PC-3 (cell line): ENCODE data around the gene BBS12. TPM values are rescaled to one million over a fixed set of nuclear protein-coding genes. Genes with fewer than 3 reads are reported as not detected.

Experiments used
- ATAC-seq: fragments of 200-7000 bp; cut with Tn5 transposase; 2 replicates; pipeline ENCODE4 v1.9.1; 2020; ENCODE audit warnings: mild to moderate bottlenecking, moderate library complexity
- BruUV-seq: library from RNA; stranded (reverse); fragments of 400-500 nt; replicated peaks from 2 replicates; lab custom pipeline; 2021; lab: Mats Ljungman, UMichigan
- CTCF ChIA-PET: fragments of 300-600 bp; sonication (Branson Sonifier 250); formaldehyde crosslinking; loops from one replicate; lab custom pipeline; 2022; ENCODE audit warnings: antibody characterized with exemption; lab: Charles Lee
- POLR2A ChIA-PET: fragments of 300-600 bp; sonication (Branson Sonifier 250); formaldehyde crosslinking; loops from one replicate; lab custom pipeline; 2022; ENCODE audit warnings: antibody characterized with exemption; ENCODE audit not compliant: unreplicated experiment; lab: Charles Lee
- DNase-seq: peaks from one replicate; pipeline ENCODE4 v3.0.0-alpha.2; 2015
- H2AFZ ChIP-seq: fragments of 300-600 bp; sonication (generic); 2 replicates; pipeline ENCODE4 v1.6.0; 2016; ENCODE audit warnings: antibody characterized with exemption, low read length
- H3F3A ChIP-seq: fragments of 300-600 bp; sonication (generic); one replicate; pipeline ENCODE4 v1.6.0; 2017; ENCODE audit warnings: antibody characterized with exemption, low read length, control low read depth, mild to moderate bottlenecking; ENCODE audit not compliant: unreplicated experiment
- H3K27ac ChIP-seq: fragments of 300-600 bp; sonication (generic); 2 replicates; pipeline ENCODE4 v1.5.1; 2016; ENCODE audit warnings: mild to moderate bottlenecking, low read length
- H3K27me3 ChIP-seq: fragments of 300-600 bp; sonication (generic); 2 replicates; pipeline ENCODE4 v1.6.1; 2016; ENCODE audit warnings: low read length, mixed read lengths
- H3K36me3 ChIP-seq: fragments of 300-600 bp; sonication (generic); 2 replicates; pipeline ENCODE4 v1.6.1; 2016; ENCODE audit warnings: low read depth, mixed run types, low read length, mixed read lengths
- H3K4me1 ChIP-seq: fragments of 300-600 bp; sonication (generic); 2 replicates; pipeline ENCODE4 v1.5.1; 2016; ENCODE audit warnings: low read length; ENCODE audit not compliant: insufficient read depth
- H3K4me2 ChIP-seq: fragments of 300-600 bp; sonication (generic); 2 replicates; pipeline ENCODE4 v1.6.0; 2016; ENCODE audit warnings: low read length
- H3K4me3 ChIP-seq: fragments of 300-600 bp; sonication (generic); 2 replicates; pipeline ENCODE4 v1.5.1; 2016; ENCODE audit warnings: mild to moderate bottlenecking, low read length, mixed read lengths
- H3K79me2 ChIP-seq: fragments of 300-600 bp; sonication (generic); 2 replicates; pipeline ENCODE4 v1.6.1; 2017; ENCODE audit warnings: low read length, mixed read lengths
- H3K9ac ChIP-seq: fragments of 300-600 bp; sonication (generic); 2 replicates; pipeline ENCODE4 v1.6.0; 2016; ENCODE audit warnings: mild to moderate bottlenecking, low read length
- H3K9me2 ChIP-seq: fragments of 300-600 bp; sonication (generic); replicated peaks from 2 replicates; pipeline ENCODE4 v1.6.1; 2016; ENCODE audit warnings: mixed run types, low read length, mixed read lengths
- H3K9me3 ChIP-seq: fragments of 300-600 bp; sonication (generic); 2 replicates; pipeline ENCODE4 v1.6.1; 2016; ENCODE audit warnings: low read length, mixed read lengths
- H4K20me1 ChIP-seq: fragments of 300-600 bp; sonication (generic); 2 replicates; pipeline ENCODE4 v1.6.1; 2016; ENCODE audit warnings: low read length, mixed read lengths
- CTCF ChIP-seq: fragments of 300-600 bp; sonication (generic); conservative IDR thresholded peaks from 2 replicates; pipeline ENCODE4 v1.5.1; 2017; ENCODE audit warnings: antibody characterized with exemption, low read depth, mild to moderate bottlenecking, low read length
- EZH2 ChIP-seq: fragments of 300-600 bp; sonication (generic); IDR thresholded peaks from one replicate; pipeline ENCODE4 v1.6.1; 2017; ENCODE audit warnings: antibody characterized with exemption, mild to moderate bottlenecking, low read length; ENCODE audit not compliant: unreplicated experiment
- EZH2phosphoT487 ChIP-seq: fragments of 300-600 bp; sonication (generic); IDR thresholded peaks from 2 replicates; pipeline ENCODE4 v1.6.1; 2018; ENCODE audit warnings: mild to moderate bottlenecking, antibody characterized with exemption, low read length, borderline replicate concordance
- intact Hi-C: fragments of 100-400 bp; cut with micrococcal nuclease; formaldehyde crosslinking; loops from 2 replicates; pipeline ENCODE4 v1.9.0; 2023
- total RNA-seq: library from RNA; depleted of rRNA; stranded (reverse); fragments of >200 nt; gene quantifications from 2 replicates; pipeline ENCODE4 v1.2.3, GENCODE V29; 2014

The BBS12 gene
- total RNA-seq, 1 experiment from 2014 or later = 1.7 TPM

GRCh38 chr4:122702939-122703338 is 29.6 kb upstream of the BBS12 start:
- no peak overlapping the region for H3K4me2 ChIP-seq
- H3K9me3 ChIP-seq = no peaks in the 10 kb centered on the region
- TF ChIP-seq EZH2 (no peak), CTCF (no peak), EZH2phosphoT487 (no peak)
- CTCF ChIA-PET = no interaction called here
- no peaks in the 10 kb centered on the region for H3K36me3 ChIP-seq
- BruUV-seq = no TSS peak
- no peak overlapping the region for H2AFZ ChIP-seq
- H3F3A ChIP-seq = no peaks in the 10 kb centered on the region
- intact Hi-C loops = no loop called here
- H3K27me3 ChIP-seq = no peaks in the 10 kb centered on the region
- H3K4me3 ChIP-seq = no peak overlapping the region
- no peaks in the 10 kb centered on the region for H4K20me1 ChIP-seq
- no peak overlapping the region for H3K9ac ChIP-seq
- POLR2A ChIA-PET = interaction anchor here (0.7 kb wide), 1 partner anchor 1027 kb away, joined by 3 read pairs; no protein-coding TSS in a partner anchor
- DNase-seq (peak; percentile 6), ATAC-seq (no peak)
- no peaks in the 10 kb centered on the region for H3K9me2 ChIP-seq
- no peak overlapping the region for H3K27ac ChIP-seq
- peaks cover 12% of the 10 kb centered on the region for H3K4me1 ChIP-seq
- no peaks in the 10 kb centered on the region for H3K79me2 ChIP-seq

GRCh38 chr4:122703868-122704267 is 28.6 kb upstream of the BBS12 start:
- H3K4me2 ChIP-seq = no peak overlapping the region
- DNase-seq = no peak
- intact Hi-C loops = no loop called here
- H4K20me1 ChIP-seq = no peaks in the 10 kb centered on the region
- H3K9me3 ChIP-seq = no peaks in the 10 kb centered on the region
- POLR2A ChIA-PET = interaction anchor here (0.7 kb wide), 1 partner anchor 1026 kb away, joined by 3 read pairs; no protein-coding TSS in a partner anchor
- CTCF ChIA-PET = no interaction called here
- no TSS peak for BruUV-seq
- TF ChIP-seq EZH2 (no peak), EZH2phosphoT487 (no peak), CTCF (no peak)
- peaks cover 12% of the 10 kb centered on the region for H3K4me1 ChIP-seq
- no peak overlapping the region for H3K9ac ChIP-seq
- no peaks in the 10 kb centered on the region for H3K9me2 ChIP-seq
- no peak overlapping the region for H3K27ac ChIP-seq
- no peak overlapping the region for H2AFZ ChIP-seq
- H3F3A ChIP-seq = no peaks in the 10 kb centered on the region
- no peaks in the 10 kb centered on the region for H3K36me3 ChIP-seq
- no peaks in the 10 kb centered on the region for H3K79me2 ChIP-seq
- H3K27me3 ChIP-seq = no peaks in the 10 kb centered on the region
- no peak for ATAC-seq
- no peak overlapping the region for H3K4me3 ChIP-seq

GRCh38 chr4:122705009-122705408 is 27.5 kb upstream of the BBS12 start:
- Histone ChIP-seq H3K9me3 (no peaks in the 10 kb centered on the region), H3K27ac (no peak overlapping the region), H3K4me1 (peaks cover 11% of the 10 kb centered on the region), H4K20me1 (no peaks in the 10 kb centered on the region), H3K9me2 (no peaks in the 10 kb centered on the region), H3K79me2 (no peaks in the 10 kb centered on the region), H3K27me3 (no peaks in the 10 kb centered on the region), H3K36me3 (no peaks in the 10 kb centered on the region), H3K9ac (no peak overlapping the region), H2AFZ (no peak overlapping the region), H3K4me2 (no peak overlapping the region), H3F3A (no peaks in the 10 kb centered on the region), H3K4me3 (no peak overlapping the region)
- intact Hi-C loops = no loop called here
- POLR2A ChIA-PET = no interaction called here
- CTCF ChIA-PET = interaction anchor here (0.6 kb wide), 1 partner anchor 12 kb away, joined by 3 read pairs; no protein-coding TSS in a partner anchor
- TF ChIP-seq EZH2phosphoT487 = no peak
- TF ChIP-seq EZH2 = no peak
- TF ChIP-seq CTCF = no peak
- DNase-seq (no peak), ATAC-seq (no peak)
- no TSS peak for BruUV-seq
